IMR-90 (cell line): ENCODE measurements around the gene FAAP24.
"Not testable (repeated sequence)": the region's sequence is repeated elsewhere in the genome, so short reads cannot be mapped to it uniquely, and the experiment has no call there.

Experiments used
- CHD1 ChIP-seq: IDR thresholded peaks from 2 replicates; pipeline ENCODE4 v1.6.1; 2012; ENCODE audit warnings: low read depth, low read length, improper control_type of control experiment
- CTCF ChIP-seq: conservative IDR thresholded peaks from 2 replicates; pipeline ENCODE4 v1.5.1; 2012; ENCODE audit warnings: mild to moderate bottlenecking, low read depth, low read length, improper control_type of control experiment
- POLR2A ChIP-seq: IDR thresholded peaks from 2 replicates; pipeline ENCODE4 v1.6.1; 2012; ENCODE audit warnings: mild to moderate bottlenecking, low read depth, low read length
- RAD21 ChIP-seq: IDR thresholded peaks from 2 replicates; pipeline ENCODE4 v1.6.1; 2012; ENCODE audit warnings: low read length, improper control_type of control experiment
- SMC3 ChIP-seq: fragments of 150-350 bp; IDR thresholded peaks from 2 replicates; pipeline ENCODE4 v1.6.1; 2016; ENCODE audit warnings: low read depth, mild to moderate bottlenecking, antibody characterized with exemption, low read length, moderate library complexity

- not testable (repeated sequence) for TF ChIP-seq CTCF, CHD1, POLR2A, RAD21, SMC3
Measured at GRCh38 chr19:33026602-33027001, 54.6 kb downstream of the FAAP24 start.
